IMR-90 (cell line): ENCODE results near the gene THADA.

Experiments
- BHLHE40 ChIP-seq: fragments of 150-350 bp; IDR thresholded peaks from 2 replicates; pipeline ENCODE4 v1.6.1; 2016; ENCODE audit warnings: mild to moderate bottlenecking, low read depth, low read length
- CHD1 ChIP-seq: IDR thresholded peaks from 2 replicates; pipeline ENCODE4 v1.6.1; 2012; ENCODE audit warnings: low read depth, low read length, improper control_type of control experiment
- CTCF ChIP-seq: conservative IDR thresholded peaks from 2 replicates; pipeline ENCODE4 v1.5.1; 2012; ENCODE audit warnings: mild to moderate bottlenecking, low read depth, low read length, improper control_type of control experiment
- FOS ChIP-seq: fragments of 150-350 bp; IDR thresholded peaks from 2 replicates; pipeline ENCODE4 v1.6.1; 2016; ENCODE audit warnings: low read depth, low read length
- MAFK ChIP-seq: IDR thresholded peaks from 2 replicates; pipeline ENCODE4 v1.6.1; 2012; ENCODE audit warnings: low read depth, low read length, improper control_type of control experiment
- MXI1 ChIP-seq: IDR thresholded peaks from 2 replicates; pipeline ENCODE4 v1.6.1; 2012; ENCODE audit warnings: low read depth, mild to moderate bottlenecking, low read length, moderate library complexity, borderline replicate concordance
- POLR2A ChIP-seq: IDR thresholded peaks from 2 replicates; pipeline ENCODE4 v1.6.1; 2012; ENCODE audit warnings: mild to moderate bottlenecking, low read depth, low read length
- SMC3 ChIP-seq: fragments of 150-350 bp; IDR thresholded peaks from 2 replicates; pipeline ENCODE4 v1.6.1; 2016; ENCODE audit warnings: low read depth, mild to moderate bottlenecking, antibody characterized with exemption, low read length, moderate library complexity
- USF2 ChIP-seq: fragments of 150-350 bp; IDR thresholded peaks from 2 replicates; pipeline ENCODE4 v1.6.1; 2017; ENCODE audit warnings: mild to moderate bottlenecking, antibody characterized with exemption, low read length, low read depth

GRCh38 chr2:43318791-43319190, 277.0 kb downstream of the THADA start:
- TF ChIP-seq MXI1 = no peak
- TF ChIP-seq BHLHE40 = no peak
- TF ChIP-seq CTCF = no peak
- no peak for TF ChIP-seq CHD1
- TF ChIP-seq MAFK = no peak
- no peak for TF ChIP-seq FOS
- no peak for TF ChIP-seq POLR2A
- no peak for TF ChIP-seq SMC3
- no peak for TF ChIP-seq USF2
